Upper lobe of left lung (tissue), 6 donors: ENCODE measurements around the gene PRKAG2. TPM values are rescaled to one million over a fixed set of nuclear protein-coding genes. Genes with fewer than 3 reads are reported as not detected.

Experiments used
- ATAC-seq, 2 donors: fragments of 200-7000 bp; cut with Tn5 transposase; one replicate each; pipeline ENCODE4 v1.9.1; 2022; ENCODE audit warnings: mild to moderate bottlenecking in 2 of 2, moderate library complexity in 2 of 2; ENCODE audit not compliant: low FRiP score in 2 of 2
- DNase-seq, 2 donors: peaks; one replicate each; pipeline ENCODE4 v3.0.0-alpha.2; 2019 to 2020
- H3K27ac ChIP-seq, 4 donors: fragments of 200-600 bp; sonication (generic); one replicate each; pipeline ENCODE4 v1.5.1; 2016 to 2019
- H3K27me3 ChIP-seq, 4 donors: fragments of 200-600 bp; sonication (generic); one replicate each; pipeline ENCODE4 v1.5.1; 2017 to 2019
- H3K36me3 ChIP-seq, 4 donors: fragments of 200-600 bp; sonication (generic); one replicate each; pipeline ENCODE4 v1.5.1; 2016 to 2019
- H3K4me1 ChIP-seq, 4 donors: fragments of 200-600 bp; sonication (generic); one replicate each; pipeline ENCODE4 v1.5.1; 2018 to 2019
- H3K4me3 ChIP-seq, 4 donors: fragments of 200-600 bp; sonication (generic); one replicate each; pipeline ENCODE4 v1.5.1; 2017 to 2019; ENCODE audit warnings: mild to moderate bottlenecking in 2 of 4, moderate library complexity in 1 of 4
- H3K9me3 ChIP-seq, 4 donors: fragments of 200-600 bp; sonication (generic); one replicate each; pipeline ENCODE4 v1.5.1; 2018 to 2019
- CTCF ChIP-seq, 6 experiments: fragments of 450-650 bp in 4 of 6; fragments of 200-600 bp in 2 of 6; sonication (generic) in 2 of 6; IDR thresholded peaks; one replicate each; pipeline ENCODE4 v1.5.1; 2016 to 2019; ENCODE audit warnings: antibody characterized with exemption in 6 of 6
- EP300 ChIP-seq, 4 donors: sonication (generic); formaldehyde crosslinking; IDR thresholded peaks; one replicate each; pipeline ENCODE4 v1.5.1; 2017; ENCODE audit warnings: antibody characterized with exemption in 4 of 4, control low read depth in 2 of 4
- POLR2A ChIP-seq, 4 donors: fragments of 450-650 bp; IDR thresholded peaks; one replicate each; pipeline ENCODE4 v1.5.1; 2016 to 2017; ENCODE audit warnings: antibody characterized with exemption in 4 of 4, mild to moderate bottlenecking in 2 of 4
- POLR2AphosphoS5 ChIP-seq, 2 donors: sonication (generic); formaldehyde crosslinking; IDR thresholded peaks; one replicate each; pipeline ENCODE4 v1.5.1; 2017; ENCODE audit warnings: antibody characterized with exemption in 2 of 2
- WGBS, 2 donors: methylation state at CpG; one replicate each; pipeline ENCODE4 v1.1.5; 2017 to 2018; 5-methylcytosine and 5-hydroxymethylcytosine counted together
- total RNA-seq, 6 donors: library from RNA; depleted of rRNA in 4 of 6; stranded (reverse); fragments of >200 nt in 4 of 6; gene quantifications; one replicate each; pipeline versions ENCODE4 v1.1.0 to v1.2.1, GENCODE V29; 2016 to 2021
- donor health status: DM: no; HTN: no; CAD: no; lungs with moderate emphysema.
- donor health status: DM: no; HTN: yes; CAD: no; lungs with severe emphysema.

PRKAG2 gene
- total RNA-seq, 6 donors from 2014 or later, result 20.6 to 68.1 (median 29.6) TPM

DNA sequence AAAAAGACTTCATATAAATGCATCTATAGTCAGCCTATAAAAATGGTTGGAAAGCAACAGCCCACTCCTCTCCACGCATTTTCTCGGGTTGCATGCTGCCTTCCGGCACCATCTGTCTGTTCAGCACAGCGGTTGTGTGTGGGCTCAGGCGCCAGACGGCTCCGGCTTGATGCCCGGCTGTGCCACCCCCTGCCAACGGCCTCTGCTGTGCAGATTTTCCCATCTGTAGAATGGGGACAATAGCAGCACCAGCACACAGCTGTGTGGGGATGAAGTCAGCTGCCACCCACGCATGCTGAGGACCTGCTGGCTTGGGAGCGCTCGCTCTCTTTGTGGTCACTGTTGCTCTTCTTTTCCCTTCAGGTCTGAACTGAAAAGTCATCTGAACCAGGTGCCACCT, 19.5 kb downstream of the PRKAG2 start:
- H3K27ac ChIP-seq, result no peak overlapping the region
- H3K4me1 ChIP-seq, result peaks cover 0 to 15% (median 12%) of the 10 kb centered on the region in 4 donors
- no peak overlapping the region for H3K4me3 ChIP-seq
- DNase-seq (no peak), ATAC-seq (no peak)
- H3K9me3 ChIP-seq, result no peaks in the 10 kb centered on the region
- TF ChIP-seq CTCF (IDR thresholded peaks at IDR 0.05) (no peak), POLR2AphosphoS5 (IDR thresholded peaks at IDR 0.05) (no peak), EP300 (IDR thresholded peaks at IDR 0.05) (no peak), POLR2A (IDR thresholded peaks at IDR 0.05) (no peak)
- 92 to 94% methylated on average over 12 of the region's 12 CpGs for WGBS, 2 donors
- no peaks in the 10 kb centered on the region for H3K27me3 ChIP-seq
- peaks cover 0 to 2% (median 0%) of the 10 kb centered on the region in 4 donors for H3K36me3 ChIP-seq

- Histone ChIP-seq H3K9me3 (no peaks in the 10 kb centered on the region), H3K4me1 (peaks cover 6 to 23% (median 21%) of the 10 kb centered on the region in 4 donors), H3K27me3 (no peaks in the 10 kb centered on the region), H3K4me3 (no peak overlapping the region), H3K27ac (no peak overlapping the region), H3K36me3 (no peaks in the 10 kb centered on the region)
- WGBS, 2 donors, result 91 to 93% methylated on average over 16 of the region's 16 CpGs
- DNase-seq (no peak), ATAC-seq (no peak)
- TF ChIP-seq POLR2AphosphoS5 (IDR thresholded peaks at IDR 0.05) (no peak), CTCF (IDR thresholded peaks at IDR 0.05) (no peak), EP300 (IDR thresholded peaks at IDR 0.05) (no peak), POLR2A (IDR thresholded peaks at IDR 0.05) (no peak)
Observed at GRCh38 chr7:151856516-151856915, 20.4 kb downstream of the PRKAG2 start.

DNA sequence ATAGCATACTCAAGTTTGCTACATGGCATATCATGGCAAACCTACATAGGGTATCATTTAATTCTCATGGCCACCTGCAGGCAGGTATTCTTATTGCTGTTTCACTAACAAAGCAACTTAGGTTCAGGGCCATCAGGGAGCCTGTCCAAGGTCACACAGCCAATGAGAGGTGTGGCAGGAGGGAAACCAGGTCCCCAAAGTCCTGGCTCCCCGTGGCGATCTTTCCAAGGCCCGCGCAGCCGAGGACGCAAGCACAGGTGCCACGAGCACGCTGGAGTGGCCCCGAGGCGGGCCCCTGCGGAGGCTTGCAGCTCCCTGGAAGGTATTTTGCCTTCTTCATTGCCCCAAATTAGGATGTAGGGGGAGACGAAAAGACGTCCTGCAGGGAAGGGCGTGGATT, 20.8 kb downstream of the PRKAG2 start:
- no peak for ATAC-seq
- peak in 1 of 2 donors; percentile 74 for DNase-seq
- no peak overlapping the region for H3K4me3 ChIP-seq
- peaks cover 8 to 25% (median 24%) of the 10 kb centered on the region in 4 donors for H3K4me1 ChIP-seq
- no peak for TF ChIP-seq EP300 (IDR thresholded peaks at IDR 0.05)
- no peak for TF ChIP-seq POLR2AphosphoS5 (IDR thresholded peaks at IDR 0.05)
- no peak for TF ChIP-seq POLR2A (IDR thresholded peaks at IDR 0.05)
- TF ChIP-seq CTCF (IDR thresholded peaks at IDR 0.05), result no peak
- 94 to 95% methylated on average over 14 of the region's 14 CpGs for WGBS, 2 donors
- no peaks in the 10 kb centered on the region for H3K9me3 ChIP-seq
- H3K27ac ChIP-seq, result no peak overlapping the region
- no peaks in the 10 kb centered on the region for H3K27me3 ChIP-seq
- no peaks in the 10 kb centered on the region for H3K36me3 ChIP-seq

DNA sequence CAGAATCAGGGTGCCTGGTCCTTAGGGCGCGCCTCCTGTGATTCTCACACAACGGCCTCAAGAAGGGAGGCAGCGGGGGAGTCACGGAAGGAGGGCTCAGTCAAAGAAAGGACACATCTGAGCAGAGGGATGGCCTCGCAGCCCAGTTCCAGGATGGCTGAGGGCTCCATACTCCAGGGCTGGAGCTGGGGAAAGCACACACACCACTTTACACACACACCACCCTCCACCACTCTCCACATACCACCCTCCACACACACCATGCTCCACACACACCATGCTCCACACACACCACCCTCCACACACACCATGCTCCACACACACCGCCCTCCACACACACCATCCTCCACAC, 22.2 kb downstream of the PRKAG2 start:
- no peak for TF ChIP-seq POLR2AphosphoS5 (IDR thresholded peaks at IDR 0.05)
- no peak for TF ChIP-seq EP300 (IDR thresholded peaks at IDR 0.05)
- TF ChIP-seq POLR2A (IDR thresholded peaks at IDR 0.05), result no peak
- TF ChIP-seq CTCF (IDR thresholded peaks at IDR 0.05), result no peak

More for the DNA sequence above, 22.2 kb downstream of the PRKAG2 start:
- 66 to 91% methylated on average over 5 to 6 of the region's 7 CpGs for WGBS, 2 donors
- ATAC-seq, result no peak
- Histone ChIP-seq H3K27me3 (no peaks in the 10 kb centered on the region), H3K27ac (peak overlapping the region in 2 of 4 donors; percentile 14 to 54), H3K4me3 (no peak overlapping the region), H3K36me3 (no peaks in the 10 kb centered on the region), H3K4me1 (peaks cover 16 to 38% (median 33%) of the 10 kb centered on the region in 4 donors), H3K9me3 (no peaks in the 10 kb centered on the region)
- no peak for DNase-seq
